Measurements from ENCODE around the gene SCUBE1.

The SCUBE1 gene

DNA sequence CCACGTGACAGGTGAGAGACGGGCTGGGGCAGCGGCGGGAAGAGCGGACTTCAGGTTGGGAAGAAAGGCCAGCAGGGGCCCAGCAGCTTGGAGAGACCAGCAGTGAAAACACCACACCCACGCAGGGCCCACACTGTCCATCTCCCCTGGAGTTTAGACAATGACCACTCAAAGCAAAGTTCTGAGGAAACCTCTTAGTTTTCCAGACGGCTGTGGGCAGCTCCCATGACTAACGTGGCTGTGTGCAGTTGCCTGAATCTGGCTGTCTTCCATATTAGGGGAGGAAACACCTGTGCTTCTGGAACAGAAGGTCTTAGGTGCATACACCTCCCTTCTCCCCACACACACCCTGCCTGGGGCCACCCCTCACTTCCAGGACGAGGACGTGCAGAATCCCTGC is 85.6 kb downstream of the SCUBE1 start:
- no peak for DNase-seq (ENCODE audit: low read depth)

DNA sequence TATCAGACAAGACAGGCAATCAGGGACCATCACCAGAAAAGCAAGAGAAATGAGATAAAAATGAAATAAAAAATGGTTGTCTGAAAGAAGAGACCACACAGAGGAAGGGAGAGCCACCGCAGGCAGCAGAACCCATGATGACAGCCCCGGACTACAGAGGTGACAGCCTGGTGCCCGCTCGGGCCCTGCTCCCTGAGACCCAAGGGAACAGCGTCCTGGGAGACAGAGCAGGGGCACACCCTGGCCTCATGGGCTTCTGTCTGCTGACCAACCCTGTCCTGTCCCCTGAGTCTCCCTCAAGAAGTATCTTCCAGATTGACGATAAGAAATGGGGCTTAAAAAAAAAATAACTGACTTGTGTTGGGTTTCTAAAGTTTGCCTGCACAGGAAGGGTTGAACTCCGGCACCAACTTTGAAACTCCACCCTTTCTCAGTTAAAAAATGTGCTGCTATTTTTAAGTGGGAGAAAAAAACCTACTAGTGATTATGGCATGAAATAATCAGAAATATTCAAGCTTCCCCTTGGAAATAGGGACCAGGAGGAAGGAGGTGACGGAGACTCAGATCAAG is 86.1 kb downstream of the SCUBE1 start:
- no peak for DNase-seq (ENCODE audit: low read depth)

- DNase-seq (ENCODE audit: low read depth): no peak
These were observed 86.6 kb downstream of the SCUBE1 start for GRCh38 chr22:43256569-43256968.

- no peak for DNase-seq (ENCODE audit: low read depth)
These were observed 87.9 kb downstream of the SCUBE1 start for GRCh38 chr22:43255299-43255698.

- DNase-seq (ENCODE audit: low read depth): no peak
These were observed 89.3 kb downstream of the SCUBE1 start for GRCh38 chr22:43253839-43254238.

DNA sequence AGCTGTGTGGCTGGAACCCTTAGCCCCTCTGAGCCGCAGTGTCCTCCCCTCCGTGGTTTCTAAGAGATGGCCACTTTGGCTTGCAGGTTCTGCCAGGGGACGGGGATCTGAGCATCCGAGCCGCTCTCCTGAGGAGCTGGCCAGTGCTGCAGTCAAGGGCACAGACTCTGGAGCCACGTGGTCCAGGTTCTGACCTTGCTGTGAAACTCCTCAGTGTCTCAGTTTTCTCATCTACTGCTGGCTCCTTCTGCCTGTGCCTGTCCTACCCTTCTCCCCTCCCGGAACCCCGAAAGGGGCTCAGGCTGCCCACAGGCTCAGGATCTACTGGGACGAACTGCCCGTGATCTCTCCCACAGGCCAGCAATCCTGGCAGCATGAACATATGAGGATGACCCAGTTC is 90.9 kb downstream of the SCUBE1 start:
- no peak for DNase-seq (ENCODE audit: low read depth)

GRCh38 chr22:43249789-43250471 is 93.2 kb downstream of the SCUBE1 start:
- DNase-seq (ENCODE audit: low read depth): no peak

DNA sequence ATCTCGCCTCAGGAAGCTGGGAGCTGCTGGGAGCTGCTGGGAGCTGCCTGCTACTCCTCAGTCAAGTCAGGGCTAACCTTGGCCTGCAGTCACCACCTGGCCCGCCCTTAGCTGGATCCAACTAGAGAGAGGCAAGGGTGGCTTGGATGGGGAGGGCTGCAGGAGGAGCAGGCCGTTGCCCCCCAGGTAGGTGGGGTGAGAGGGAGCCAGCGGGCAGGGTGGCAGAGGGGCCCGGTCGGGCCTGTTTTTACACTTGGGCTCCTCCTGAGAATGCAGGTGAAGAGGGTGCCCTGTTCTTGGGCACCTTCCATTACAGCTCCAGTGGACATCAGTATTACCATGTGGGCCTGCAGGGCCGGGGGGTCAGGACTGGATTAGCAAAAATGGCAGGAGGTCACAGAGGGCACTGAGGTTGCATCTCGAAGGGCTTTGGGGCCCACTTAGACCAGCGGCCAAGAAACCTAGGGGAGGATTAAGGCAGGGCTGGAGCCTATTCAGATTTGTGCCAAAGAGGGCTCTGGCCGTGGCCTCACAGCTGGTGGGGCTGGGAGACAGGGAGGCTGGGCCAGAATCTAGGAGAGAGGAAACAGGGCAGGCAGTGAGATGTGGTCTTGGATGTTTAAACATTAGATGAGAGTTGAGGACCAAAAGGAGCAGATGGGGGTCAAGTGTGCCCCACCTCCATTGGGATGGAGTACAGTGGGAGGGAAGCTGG is 95.5 kb downstream of the SCUBE1 start:
- no peak for DNase-seq (ENCODE audit: low read depth)

DNA sequence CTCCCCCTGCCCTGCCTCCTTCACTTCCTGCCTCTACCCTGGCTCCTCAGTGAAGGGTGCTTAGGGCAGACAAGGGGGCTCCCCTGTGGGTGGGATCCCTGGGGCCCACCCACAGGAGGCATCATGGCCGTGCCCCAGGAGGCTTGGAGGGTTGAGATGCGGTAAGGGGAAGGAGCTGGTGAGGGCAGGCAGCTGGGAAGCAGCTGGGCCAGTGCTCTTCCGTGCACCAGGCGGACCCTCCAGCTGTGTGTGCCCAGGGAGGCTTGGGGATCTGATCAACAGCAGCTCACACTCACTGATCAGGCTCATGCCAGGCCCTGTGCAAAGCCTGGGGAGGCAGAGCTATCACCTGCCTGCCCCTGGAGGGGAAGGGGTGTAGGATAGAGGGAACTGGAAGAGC is 97.0 kb downstream of the SCUBE1 start:
- DNase-seq (ENCODE audit: low read depth): no peak

- DNase-seq (ENCODE audit: low read depth): no peak
These were observed 97.5 kb downstream of the SCUBE1 start for GRCh38 chr22:43245717-43246116.

GRCh38 chr22:43244803-43245527 is 98.2 kb downstream of the SCUBE1 start:
- DNase-seq (ENCODE audit: low read depth): no peak

- no peak for DNase-seq (ENCODE audit: low read depth)
These were observed 98.8 kb downstream of the SCUBE1 start for GRCh38 chr22:43244402-43244801.

GRCh38 chr22:43243324-43243723 is 99.8 kb downstream of the SCUBE1 start:
- DNase-seq (ENCODE audit: low read depth): no peak

- DNase-seq (ENCODE audit: low read depth): no peak
These were observed 100.5 kb downstream of the SCUBE1 start for GRCh38 chr22:43242627-43243026.

DNA sequence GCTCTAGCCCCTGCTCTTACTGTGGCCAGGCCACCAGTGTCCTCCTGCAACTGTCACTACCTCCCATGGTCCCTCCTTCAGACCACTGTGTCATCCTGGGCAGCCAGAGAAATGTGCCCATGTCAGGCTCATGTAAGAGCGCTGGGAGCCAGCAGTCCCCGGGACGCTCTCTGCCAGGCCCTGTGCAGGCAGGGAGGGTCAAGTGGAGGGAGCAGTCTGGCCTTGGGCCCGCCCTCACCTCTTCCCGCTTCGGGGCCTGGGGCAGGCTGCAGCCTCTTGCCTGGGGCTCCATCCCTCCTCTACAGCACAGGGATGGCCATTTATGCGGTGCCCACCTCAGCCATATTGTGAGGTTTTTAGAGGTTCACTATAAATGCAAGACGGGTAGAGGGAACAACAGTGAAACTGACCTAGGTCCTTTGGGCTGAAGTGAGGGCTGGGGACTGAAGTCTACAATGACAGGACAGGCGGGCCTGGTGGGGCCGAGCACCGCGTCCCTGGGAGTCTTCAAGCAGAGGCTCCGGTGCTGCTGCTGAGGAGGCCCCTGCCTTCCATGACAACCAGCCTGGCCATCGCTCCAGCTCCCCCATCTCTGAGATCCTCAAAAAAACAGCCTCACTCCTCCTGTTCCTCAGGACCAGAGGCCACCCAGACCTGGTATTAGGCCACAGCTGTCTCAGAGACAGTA is 101.3 kb downstream of the SCUBE1 start:
- no peak for DNase-seq (ENCODE audit: low read depth)

GRCh38 chr22:43241138-43241597 is 102.0 kb downstream of the SCUBE1 start:
- DNase-seq (ENCODE audit: low read depth): no peak

- DNase-seq (ENCODE audit: low read depth): no peak
These were observed 102.6 kb downstream of the SCUBE1 start for GRCh38 chr22:43240614-43241013.

DNA sequence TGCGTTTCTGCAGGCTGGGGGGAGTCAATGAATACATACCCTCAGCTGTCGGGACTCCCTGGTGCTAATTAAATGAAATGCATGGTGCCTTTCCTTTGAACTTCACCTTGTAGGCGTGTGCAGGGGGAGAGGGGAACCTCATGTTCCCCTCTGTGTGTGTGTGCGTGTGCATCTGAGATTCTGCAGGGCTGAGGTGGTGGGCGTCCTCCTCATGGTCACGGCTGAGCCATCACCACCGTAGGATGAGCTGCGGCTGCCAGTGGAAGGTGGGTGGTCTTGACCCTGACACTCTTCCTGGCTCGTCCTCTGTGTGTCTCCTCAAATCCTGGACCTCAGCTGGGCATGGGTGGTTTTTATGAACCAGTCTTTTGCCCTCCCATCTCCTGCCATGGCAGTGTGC is 103.2 kb downstream of the SCUBE1 start:
- DNase-seq (ENCODE audit: low read depth): no peak

DNA sequence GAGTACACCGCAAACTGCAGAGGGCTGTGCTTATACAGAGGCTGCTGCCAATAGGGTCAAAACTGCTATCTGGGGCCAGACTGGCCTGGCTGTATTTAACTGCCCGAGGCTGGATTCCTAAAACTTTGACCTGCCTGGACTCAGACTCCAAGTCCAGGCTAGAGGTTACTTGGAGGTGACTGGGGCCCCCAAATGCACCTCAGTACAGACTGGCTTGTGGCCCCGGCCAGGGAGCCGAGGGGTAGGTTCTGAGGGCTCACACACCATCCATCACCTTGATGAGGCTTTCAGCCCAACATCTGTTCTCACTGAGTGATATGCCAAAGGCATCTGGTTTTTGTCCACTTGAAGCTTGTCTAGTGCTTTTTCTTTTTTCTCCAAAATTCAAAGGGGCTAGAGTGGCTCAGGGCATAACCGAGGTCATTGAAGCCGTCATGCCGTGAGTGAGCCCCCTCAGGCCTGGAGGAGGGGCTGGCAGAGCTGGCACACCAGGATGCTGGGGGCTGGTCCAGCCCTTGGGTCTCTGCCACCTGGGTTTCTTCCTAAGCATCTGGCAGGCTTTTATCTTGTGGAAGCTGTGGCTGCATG is 103.9 kb downstream of the SCUBE1 start:
- no peak for DNase-seq (ENCODE audit: low read depth)

DNA sequence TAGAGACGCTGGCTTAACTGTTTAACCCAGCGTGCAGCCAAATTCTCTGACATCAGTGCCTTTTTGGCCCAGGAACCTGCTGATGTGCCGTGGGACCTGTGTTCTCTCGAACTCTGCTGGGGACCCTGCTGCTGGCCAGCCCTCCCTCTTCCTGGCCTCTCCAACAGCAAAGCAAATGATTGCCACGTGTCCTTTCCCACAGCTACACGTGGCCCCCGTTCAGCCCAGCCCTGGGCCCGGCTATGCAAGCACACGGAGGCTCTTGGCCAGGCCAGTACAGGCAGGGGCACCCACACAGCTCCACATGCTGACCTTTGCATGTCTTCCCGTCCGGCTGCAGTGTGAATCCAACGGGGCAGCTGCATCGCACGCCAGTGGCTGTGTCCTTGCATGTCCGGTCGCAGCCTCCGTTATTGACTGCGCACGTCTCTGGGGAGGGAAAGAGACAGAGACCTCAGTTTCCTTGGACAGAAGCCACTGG is 104.6 kb downstream of the SCUBE1 start:
- no peak for DNase-seq (ENCODE audit: low read depth)

DNA sequence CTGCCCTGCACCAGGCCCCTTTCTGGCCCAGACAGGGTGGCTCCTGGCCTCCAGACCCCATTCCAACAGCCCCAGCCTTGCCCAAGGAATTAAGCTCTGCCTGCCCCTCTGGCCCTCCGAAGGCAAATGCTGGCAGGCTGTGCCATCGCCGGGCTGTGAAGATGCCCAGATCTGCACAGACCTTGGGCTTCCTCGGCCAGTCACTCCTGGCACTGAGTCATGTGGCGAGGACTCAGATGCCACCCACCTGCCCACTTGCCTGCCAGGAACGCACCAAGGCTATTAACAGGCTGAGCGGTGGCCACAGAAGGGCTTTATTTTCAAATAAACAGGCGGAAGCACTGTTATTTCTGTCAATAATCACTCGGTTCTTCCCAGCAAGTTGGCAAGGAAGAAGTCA is 105.9 kb downstream of the SCUBE1 start:
- DNase-seq (ENCODE audit: low read depth): no peak

Data from fibroblast of the conjunctiva (primary cell).